ENCODE results near the gene RBM6. TPM values are rescaled to one million over a fixed set of nuclear protein-coding genes. Genes with fewer than 3 reads are reported as not detected.

Gene RBM6, protein sequence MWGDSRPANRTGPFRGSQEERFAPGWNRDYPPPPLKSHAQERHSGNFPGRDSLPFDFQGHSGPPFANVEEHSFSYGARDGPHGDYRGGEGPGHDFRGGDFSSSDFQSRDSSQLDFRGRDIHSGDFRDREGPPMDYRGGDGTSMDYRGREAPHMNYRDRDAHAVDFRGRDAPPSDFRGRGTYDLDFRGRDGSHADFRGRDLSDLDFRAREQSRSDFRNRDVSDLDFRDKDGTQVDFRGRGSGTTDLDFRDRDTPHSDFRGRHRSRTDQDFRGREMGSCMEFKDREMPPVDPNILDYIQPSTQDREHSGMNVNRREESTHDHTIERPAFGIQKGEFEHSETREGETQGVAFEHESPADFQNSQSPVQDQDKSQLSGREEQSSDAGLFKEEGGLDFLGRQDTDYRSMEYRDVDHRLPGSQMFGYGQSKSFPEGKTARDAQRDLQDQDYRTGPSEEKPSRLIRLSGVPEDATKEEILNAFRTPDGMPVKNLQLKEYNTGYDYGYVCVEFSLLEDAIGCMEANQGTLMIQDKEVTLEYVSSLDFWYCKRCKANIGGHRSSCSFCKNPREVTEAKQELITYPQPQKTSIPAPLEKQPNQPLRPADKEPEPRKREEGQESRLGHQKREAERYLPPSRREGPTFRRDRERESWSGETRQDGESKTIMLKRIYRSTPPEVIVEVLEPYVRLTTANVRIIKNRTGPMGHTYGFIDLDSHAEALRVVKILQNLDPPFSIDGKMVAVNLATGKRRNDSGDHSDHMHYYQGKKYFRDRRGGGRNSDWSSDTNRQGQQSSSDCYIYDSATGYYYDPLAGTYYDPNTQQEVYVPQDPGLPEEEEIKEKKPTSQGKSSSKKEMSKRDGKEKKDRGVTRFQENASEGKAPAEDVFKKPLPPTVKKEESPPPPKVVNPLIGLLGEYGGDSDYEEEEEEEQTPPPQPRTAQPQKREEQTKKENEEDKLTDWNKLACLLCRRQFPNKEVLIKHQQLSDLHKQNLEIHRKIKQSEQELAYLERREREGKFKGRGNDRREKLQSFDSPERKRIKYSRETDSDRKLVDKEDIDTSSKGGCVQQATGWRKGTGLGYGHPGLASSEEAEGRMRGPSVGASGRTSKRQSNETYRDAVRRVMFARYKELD
- 38.2 and 64.1 TPM in 2 replicates for total RNA-seq

DNA sequence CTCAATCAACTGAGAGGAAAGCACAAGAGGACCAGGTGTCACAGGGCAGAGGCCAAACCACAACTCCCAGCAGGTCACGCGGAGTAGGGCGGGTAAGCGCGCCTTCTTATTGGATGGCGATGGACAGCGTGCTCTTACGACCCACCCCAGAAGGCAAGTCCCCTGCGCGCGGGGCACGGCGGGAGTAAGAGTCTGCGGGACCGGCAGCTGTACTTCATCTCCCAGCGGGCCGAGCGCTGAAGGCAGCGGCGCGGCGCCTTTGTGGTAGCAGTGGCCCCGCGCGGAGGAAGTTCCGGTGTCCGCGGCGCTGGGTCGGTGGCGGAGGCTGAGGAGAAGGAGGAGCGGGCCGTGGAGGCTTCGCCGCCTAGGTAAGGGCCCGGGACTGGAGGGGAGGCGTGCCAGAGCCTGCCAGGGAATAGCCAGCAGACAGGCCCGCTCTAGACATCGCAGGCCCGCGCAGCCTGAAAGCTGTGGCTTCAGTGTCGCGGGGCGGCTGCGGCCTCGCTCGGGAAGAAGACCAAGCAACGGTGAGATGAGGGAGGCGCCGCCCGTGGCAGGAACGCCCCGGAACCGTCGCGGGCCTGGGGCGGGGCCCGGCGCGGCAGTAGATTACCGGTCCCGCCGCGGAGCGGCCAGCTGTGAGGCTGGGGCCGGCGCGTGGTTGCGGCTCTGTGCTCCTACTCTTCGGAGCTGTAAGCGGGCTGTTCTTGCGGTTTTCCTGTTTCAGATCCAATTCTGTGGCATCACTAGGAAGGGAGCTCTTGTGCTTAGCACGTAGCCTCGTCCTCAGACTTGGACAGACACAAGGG is at the start of gene RBM6:
Gene RBM6, plus strand, starts transcription at position 293 of the 809 bp plus-strand sequence. CDS start 22,492 bp downstream, outside the sequence.

DNA sequence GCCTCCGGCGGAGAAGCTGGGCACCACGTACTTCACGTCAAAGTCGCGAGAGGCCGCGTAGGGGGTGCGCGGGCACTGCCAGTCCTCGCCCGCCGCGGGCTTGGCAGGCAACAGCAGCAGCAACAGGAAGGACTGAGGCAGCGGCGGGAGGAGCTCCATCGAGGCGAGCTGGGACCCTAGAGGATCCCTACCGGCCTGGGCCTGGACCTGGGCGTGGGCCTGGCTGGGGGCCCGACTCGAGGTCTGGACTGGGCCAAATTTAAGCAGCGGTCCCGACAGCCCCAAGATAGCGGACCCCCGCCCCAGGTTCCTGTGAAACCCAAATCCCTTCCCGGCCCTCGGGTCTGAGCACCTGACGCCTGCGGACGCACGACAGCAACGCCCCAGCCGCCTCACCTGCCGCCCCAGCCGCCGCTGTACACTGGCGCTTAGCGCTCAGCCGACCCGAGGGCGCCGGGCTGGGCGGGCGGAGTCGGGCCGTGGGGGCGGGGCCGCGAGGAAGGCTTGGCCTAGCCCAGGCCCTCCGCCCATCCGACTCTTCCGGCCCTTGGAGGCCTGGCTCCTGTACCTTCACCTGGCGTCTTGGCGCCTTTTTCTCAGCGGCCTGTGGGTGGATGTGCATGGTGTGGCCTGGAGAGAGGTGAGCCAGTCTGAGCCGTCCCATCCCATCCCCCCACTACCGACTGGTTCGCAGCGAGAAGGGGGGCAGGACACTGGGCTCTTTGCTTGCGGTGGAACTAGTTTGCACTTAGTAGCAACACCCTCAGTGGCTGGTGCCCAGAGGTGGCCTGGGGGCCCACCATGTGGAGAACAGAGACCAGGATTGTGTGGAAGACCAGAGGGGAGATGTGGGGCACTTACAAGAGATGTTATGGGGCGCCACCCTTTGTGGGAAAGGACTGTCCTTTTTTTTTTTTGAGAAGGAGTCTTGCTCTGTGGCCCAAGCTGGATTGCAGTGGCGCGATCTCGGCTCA is 36.2 kb upstream of the RBM6 start, which contains the start of gene MST1R:
Gene MST1R, minus strand, starts transcription at position 423 of the 974 bp plus-strand sequence. Its CDS starts 264 bp downstream, at position 159.

DNA sequence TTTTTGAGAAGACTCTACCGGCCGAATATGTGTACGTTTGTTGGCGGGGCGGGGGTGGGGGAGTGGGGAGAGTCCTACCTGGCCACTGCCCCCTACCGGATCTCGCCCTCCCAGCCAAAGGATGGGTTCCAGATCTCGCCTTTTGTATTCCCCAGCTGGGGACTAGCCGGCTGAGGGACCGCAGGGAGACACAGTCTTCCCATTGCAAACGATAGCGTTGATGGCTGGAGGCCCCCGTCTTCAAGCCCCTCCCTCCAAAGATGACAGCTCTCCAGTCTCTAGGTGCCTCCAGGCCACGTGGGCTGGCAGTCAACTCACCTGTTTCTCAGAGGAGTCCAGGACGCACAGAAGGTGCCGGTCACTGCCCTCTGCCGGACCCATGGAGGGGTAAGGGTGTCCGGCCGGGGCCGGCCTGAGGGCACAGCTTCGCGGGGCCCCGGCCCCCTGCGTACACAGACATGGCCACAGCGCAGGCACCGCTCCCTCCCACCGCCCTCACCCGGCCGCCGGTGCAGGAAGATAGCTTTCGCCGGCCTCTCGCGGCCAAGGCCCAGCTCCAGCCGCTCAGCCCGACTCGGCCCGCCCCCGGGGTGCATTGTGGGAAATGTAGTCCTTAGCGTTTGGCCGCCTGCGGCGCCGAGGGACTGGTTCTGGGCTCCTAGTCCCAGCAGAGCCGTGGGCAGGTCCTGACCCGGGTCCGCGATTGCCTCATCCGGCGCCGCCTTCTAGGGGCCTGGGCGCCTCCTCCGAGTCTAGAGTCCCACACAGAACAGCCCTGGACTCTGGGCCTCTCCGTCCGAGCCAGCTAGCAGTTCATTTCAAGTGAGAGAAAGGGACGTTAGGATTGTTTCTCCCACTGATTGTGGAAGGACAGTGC is 10.4 kb upstream of the RBM6 start, which contains the start of gene MON1A:
Gene MON1A, minus strand, starts transcription at position 521 of the 877 bp plus-strand sequence. CDS start 16,465 bp downstream, outside the sequence.

DNA sequence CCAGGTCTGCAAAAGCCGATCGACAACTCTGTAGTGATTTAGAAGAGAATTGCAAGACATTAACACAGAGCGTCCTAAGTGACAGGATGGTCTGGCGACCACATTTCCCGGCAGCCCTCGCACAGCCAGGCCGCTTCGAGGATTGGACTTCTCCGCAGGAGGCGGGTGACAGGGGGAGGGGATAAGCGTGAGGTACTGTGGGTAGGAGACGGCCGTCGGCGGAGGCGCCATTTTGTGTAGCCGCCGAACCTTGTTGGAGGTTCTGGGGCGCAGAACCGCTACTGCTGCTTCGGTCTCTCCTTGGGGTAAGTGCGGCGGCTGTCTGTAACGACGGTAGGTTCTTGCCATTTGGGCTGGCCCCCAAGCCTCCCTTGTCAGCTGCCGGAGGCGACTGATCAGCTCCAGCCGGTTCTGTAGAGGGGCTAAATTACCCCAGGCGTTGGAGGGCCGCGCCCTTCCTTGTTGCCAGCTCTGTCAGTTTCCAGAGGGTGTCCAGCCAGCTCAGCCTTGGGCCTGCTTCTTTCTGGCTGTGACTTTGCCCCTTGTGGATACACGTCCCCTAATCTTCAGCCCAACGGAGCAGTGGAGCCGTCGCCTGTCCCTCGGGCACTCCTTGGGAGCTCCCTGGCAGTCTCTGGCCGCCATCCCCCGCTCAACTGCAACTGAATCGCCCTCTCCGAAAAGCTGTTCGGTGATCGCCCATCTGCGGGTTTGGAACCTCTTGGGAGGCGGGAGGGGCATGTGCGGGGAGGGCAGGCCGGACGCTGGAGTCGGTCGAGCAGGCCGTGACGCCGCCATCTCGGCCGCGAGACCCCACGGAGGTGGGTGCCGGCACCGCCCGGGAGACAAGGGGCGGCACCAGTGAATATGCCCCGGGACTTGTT is 149.0 kb downstream of the RBM6 start, which contains the start of gene RBM5:
Gene RBM5, plus strand, starts transcription at position 195 of the 884 bp plus-strand sequence. CDS start 1,516 bp downstream, outside the sequence.

Other genes with a start within 250 kb of the RBM6 start
- gene AMIGO3, start 220.5 kb upstream of the RBM6 start, total RNA-seq, result 0.29 and 1.8 TPM in 2 replicates
- 22.0 and 30.5 TPM in 2 replicates for gene GMPPB, start 216.2 kb upstream of the RBM6 start, total RNA-seq
- gene IP6K1, start 153.6 kb upstream of the RBM6 start, total RNA-seq, result 31.4 and 46.3 TPM in 2 replicates
- 0.33 TPM in 1 of 2 replicates, not detected in the other for gene CDHR4, start 140.3 kb upstream of the RBM6 start, total RNA-seq
- 9.3 and 10.5 TPM in 2 replicates for gene INKA1, start 136.9 kb upstream of the RBM6 start, total RNA-seq
- 46.7 and 92.1 TPM in 2 replicates for gene UBA7, start 126.2 kb upstream of the RBM6 start, total RNA-seq
- gene TRAIP, start 83.6 kb upstream of the RBM6 start, total RNA-seq, result 1.2 and 4.4 TPM in 2 replicates
- gene CAMKV, start 70.2 kb upstream of the RBM6 start, total RNA-seq, result not detected in 2 replicates
- gene MST1R, start 36.3 kb upstream of the RBM6 start, total RNA-seq, result 1.7 and 1.9 TPM in 2 replicates
- 14.1 and 19.2 TPM in 2 replicates for gene MON1A, start 10.3 kb upstream of the RBM6 start, total RNA-seq
- 126 and 184 TPM in 2 replicates for gene RBM5, start 148.8 kb downstream of the RBM6 start, total RNA-seq
- gene SEMA3F, start 215.2 kb downstream of the RBM6 start, total RNA-seq, result 7.4 and 7.6 TPM in 2 replicates

All from smooth muscle cell of trachea (primary cell).